ENCODE data around the gene PDE8B. TPM values are rescaled to one million over a fixed set of nuclear protein-coding genes. Genes with fewer than 3 reads are reported as not detected.

The PDE8B gene
- total RNA-seq, 4 donors from 2014 or later, result 13.0 to 54.4 (median 27.3) TPM

GRCh38 chr5:77312413-77312812, 101.9 kb downstream of the PDE8B start:
- H3K27ac ChIP-seq, result peak overlapping the region in 1 of 2 donors; percentile 23
- H3K4me3 ChIP-seq, result no peak overlapping the region
- H3K27me3 ChIP-seq, result no peaks in the 10 kb centered on the region
- no peak for DNase-seq
- H3K9me3 ChIP-seq, result no peaks in the 10 kb centered on the region
- H3K36me3 ChIP-seq, result no peaks in the 10 kb centered on the region
- intact Hi-C loops (cut with DNase I; ENCODE audit: low total_unique reads), result no loop called here
- TF ChIP-seq CTCF (IDR thresholded peaks at IDR 0.05) (no peak), POLR2A (IDR thresholded peaks at IDR 0.05) (no peak)
- peaks cover 0 to 5% of the 10 kb centered on the region in 2 donors for H3K4me1 ChIP-seq

GRCh38 chr5:77316871-77317661, 106.6 kb downstream of the PDE8B start:
- no peaks in the 10 kb centered on the region for H3K36me3 ChIP-seq
- TF ChIP-seq POLR2A (IDR thresholded peaks at IDR 0.05) (no peak), CTCF (IDR thresholded peaks at IDR 0.05) (no peak)

GRCh38 chr5:77318060-77318459, 107.6 kb downstream of the PDE8B start:
- Histone ChIP-seq H3K4me3 (no peak overlapping the region), H3K27me3 (no peaks in the 10 kb centered on the region), H3K36me3 (no peaks in the 10 kb centered on the region), H3K27ac (no peak overlapping the region), H3K4me1 (no peaks in the 10 kb centered on the region), H3K9me3 (no peaks in the 10 kb centered on the region)
- intact Hi-C loops (cut with DNase I; ENCODE audit: low total_unique reads), result no loop called here
- TF ChIP-seq CTCF (IDR thresholded peaks at IDR 0.05), result no peak
- no peak for TF ChIP-seq POLR2A (IDR thresholded peaks at IDR 0.05)
- DNase-seq, result no peak

More at GRCh38 chr5:77316871-77317661, 106.6 kb downstream of the PDE8B start:
- H3K27ac ChIP-seq, result peak overlapping the region; percentile 19 to 37
- no peak overlapping the region for H3K4me3 ChIP-seq
- no peaks in the 10 kb centered on the region for H3K9me3 ChIP-seq
- no peak for DNase-seq
- intact Hi-C loops (cut with DNase I; ENCODE audit: low total_unique reads), result no loop called here
- H3K27me3 ChIP-seq, result no peaks in the 10 kb centered on the region
- no peaks in the 10 kb centered on the region for H3K4me1 ChIP-seq

- no peak for TF ChIP-seq POLR2A (IDR thresholded peaks at IDR 0.05)
- H3K27ac ChIP-seq, result no peak overlapping the region
- no peaks in the 10 kb centered on the region for H3K36me3 ChIP-seq
- no peaks in the 10 kb centered on the region for H3K27me3 ChIP-seq
- intact Hi-C loops (cut with DNase I; ENCODE audit: low total_unique reads), result no loop called here
- no peak for DNase-seq
- H3K4me3 ChIP-seq, result no peak overlapping the region
- no peaks in the 10 kb centered on the region for H3K9me3 ChIP-seq
- no peaks in the 10 kb centered on the region for H3K4me1 ChIP-seq
These were observed 108.8 kb downstream of the PDE8B start for GRCh38 chr5:77319117-77319804.

GRCh38 chr5:77321793-77322394, 111.4 kb downstream of the PDE8B start:
- intact Hi-C loops (cut with DNase I; ENCODE audit: low total_unique reads), result no loop called here
- no peaks in the 10 kb centered on the region for H3K9me3 ChIP-seq
- DNase-seq, result no peak
- no peaks in the 10 kb centered on the region for H3K27me3 ChIP-seq
- no peaks in the 10 kb centered on the region for H3K36me3 ChIP-seq
- no peaks in the 10 kb centered on the region for H3K4me1 ChIP-seq
- H3K4me3 ChIP-seq, result no peak overlapping the region
- TF ChIP-seq POLR2A (IDR thresholded peaks at IDR 0.05), result no peak
- no peak for TF ChIP-seq CTCF (IDR thresholded peaks at IDR 0.05)
- H3K27ac ChIP-seq, result no peak overlapping the region
